ENCODE results near the gene RFX7. TPM values are rescaled to one million over a fixed set of nuclear protein-coding genes. Genes with fewer than 3 reads are reported as not detected.

RFX7 gene
- total and polyA plus RNA-seq, 2 of the 4 experiments (the other 2 are of a cell fraction): 4.1 to 10.6 TPM

GRCh38 chr15:56077081-56077480 is 166.6 kb downstream of the RFX7 start:
- ChIA-PET POLR2A (ENCODE audit: unreplicated experiment) (no interaction called here), CTCF (no interaction called here)
- no peak overlapping the region for H3K23ac ChIP-seq (ENCODE audit: low read depth, low read length)
- no peak overlapping the region for H2AK9ac ChIP-seq (replicated peaks; ENCODE audit: low read depth, low read length, poor library complexity)
- H2BK15ac ChIP-seq (ENCODE audit: low read depth, low read length): no peak overlapping the region
- no peak overlapping the region for H3K14ac ChIP-seq (replicated peaks; ENCODE audit: low read depth, low read length)
- no peak for DNase-seq
- no peaks in the 10 kb centered on the region for H3K9me1 ChIP-seq (ENCODE audit: insufficient read depth, low read length)
- no peaks in the 10 kb centered on the region for H3K79me1 ChIP-seq (ENCODE audit: low read depth in 1 of 2, low read length in 2 of 2)
- BruUV-seq (replicated peaks): no TSS peak
- H4K91ac ChIP-seq (ENCODE audit: insufficient read depth, low read depth, low read length): no peak overlapping the region
- TF ChIP-seq POLR2A (IDR thresholded peaks at IDR 0.05; ENCODE audit: low read depth, low read length) (no peak), MXI1 (IDR thresholded peaks at IDR 0.05; ENCODE audit: borderline replicate concordance, low read depth, low read length) (no peak)
- dilution Hi-C loops (cut with HindIII; ENCODE audit: low sequenced_read_pairs, unreplicated experiment) (no loop called here), in situ Hi-C loops (cut with MboI; ENCODE audit: low sequenced_read_pairs) (no loop called here), intact Hi-C loops (cut with micrococcal nuclease) (no loop called here)
- no peak overlapping the region for H3K4me3 ChIP-seq (ENCODE audit: insufficient read depth, low read depth, low read length)
- H2BK20ac ChIP-seq (ENCODE audit: low read depth, low read length): no peak overlapping the region
- no peak overlapping the region for H3K9ac ChIP-seq (ENCODE audit: low read depth, low read length)
- no CpG with 5 or more reads among the region's 5 CpGs for WGBS, 2 experiments (ENCODE audit: extremely low coverage in 2 of 2, insufficient read length in 1 of 2)
- 0 out of 2 replicates have a peak, but pooled peaks cover 1% of the 10 kb centered on the region for H3K27me3 ChIP-seq (ENCODE audit: control insufficient read depth, insufficient read depth, low read length)
- H4K5ac ChIP-seq (ENCODE audit: low read depth, low read length): no peak overlapping the region
- H4K8ac ChIP-seq (ENCODE audit: low read depth in 2 of 2, low read length in 2 of 2): no peak overlapping the region
- H2AFZ ChIP-seq (replicated peaks; ENCODE audit: low read length, poor library complexity): no peak overlapping the region
- H3K36me3 ChIP-seq (ENCODE audit: control insufficient read depth, insufficient read depth, low read length): no peaks in the 10 kb centered on the region
- no peak overlapping the region for H2BK120ac ChIP-seq (ENCODE audit: low read depth, low read length)
- no peaks in the 10 kb centered on the region for H3K4me1 ChIP-seq (ENCODE audit: control insufficient read depth, insufficient read depth, low read length)
- no peak overlapping the region for H2BK5ac ChIP-seq (ENCODE audit: low read depth, low read length, poor library complexity, severe bottlenecking)
- H3K18ac ChIP-seq (ENCODE audit: low read depth, low read length): no peak overlapping the region
- no peak overlapping the region for H3K56ac ChIP-seq (ENCODE audit: extremely low read depth, insufficient read depth, low read length)
- H3K9me3 ChIP-seq (ENCODE audit: control insufficient read depth, insufficient read depth, low read length): no peaks in the 10 kb centered on the region
- ATAC-seq (ENCODE audit: low read depth): no peak
- H2AK5ac ChIP-seq (ENCODE audit: low read depth, low read length): no peak overlapping the region
- H3K27ac ChIP-seq (ENCODE audit: insufficient read depth, low read length): no peak overlapping the region
- no peak overlapping the region for H3K4ac ChIP-seq (ENCODE audit: low read depth, low read length)
- no peaks in the 10 kb centered on the region for H4K20me1 ChIP-seq (ENCODE audit: insufficient read depth, low read length)
- no peak overlapping the region for H3K4me2 ChIP-seq (ENCODE audit: low read depth, low read length)
